T47D (cell line): ENCODE data around the gene CXCR3.
"Not testable (repeated sequence)": the region's sequence is repeated elsewhere in the genome, so short reads cannot be mapped to it uniquely, and the experiment has no call there.

ENCODE experiments used
- DNase-seq, 2 experiments: peaks; one replicate each; pipeline versions ENCODE4 v3.0.0 to v3.0.0-alpha.2; 2011 to 2012; ENCODE audit warnings: low read depth in 1 of 2, low spot score in 1 of 2
- JUND ChIP-seq: IDR thresholded peaks from 2 replicates; pipeline ENCODE4 v1.6.1; 2012; ENCODE audit warnings: low read depth
- in situ Hi-C: cut with HindIII; loops from 2 replicates; pipeline ENCODE4 v1.10.0; 2016; ENCODE audit warnings: low sequenced_read_pairs, low pct_unique_long_range_greater_than_20kb

CXCR3 gene

DNA sequence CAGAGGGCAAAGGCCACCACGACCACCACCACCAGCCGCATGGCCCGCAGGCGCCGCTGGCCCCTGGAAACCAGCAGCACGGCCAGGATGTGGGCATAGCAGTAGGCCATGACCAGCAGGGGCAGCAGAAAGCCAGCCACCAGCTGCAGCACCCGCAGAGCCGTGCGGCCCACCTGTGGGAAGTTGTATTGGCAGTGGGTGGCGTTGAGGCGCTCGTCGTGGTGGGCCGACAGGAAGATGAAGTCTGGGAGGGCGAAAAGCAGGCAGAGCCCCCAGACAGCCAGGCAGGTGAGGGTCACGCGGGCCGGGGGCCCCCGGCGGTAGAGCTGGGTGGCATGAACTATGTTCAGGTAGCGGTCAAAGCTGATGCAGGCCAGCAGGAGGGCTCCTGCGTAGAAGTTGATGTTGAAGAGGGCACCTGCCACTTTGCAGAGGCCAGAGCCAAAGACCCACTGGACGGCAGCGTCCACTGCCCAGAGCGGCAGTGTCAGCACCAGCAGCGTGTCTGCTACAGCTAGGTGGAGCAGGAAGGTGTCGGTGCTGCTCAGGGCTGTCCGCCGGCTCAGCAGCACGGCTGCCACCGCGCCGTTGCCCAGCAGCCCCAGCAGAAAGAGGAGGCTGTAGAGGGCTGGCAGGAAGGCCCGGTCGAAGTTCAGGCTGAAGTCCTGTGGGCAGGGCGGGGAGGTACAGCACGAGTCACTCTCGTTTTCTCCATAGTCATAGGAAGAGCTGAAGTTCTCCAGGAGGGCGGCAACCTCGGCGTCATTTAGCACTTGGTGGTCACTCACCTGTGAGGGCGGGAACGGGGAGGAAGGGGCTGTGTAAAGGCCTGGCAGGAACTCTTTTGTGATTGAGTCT lies 1.4 kb downstream of the CXCR3 start:
- no peak for DNase-seq
- no peak for TF ChIP-seq JUND
- in situ Hi-C loops: no loop called here

DNA sequence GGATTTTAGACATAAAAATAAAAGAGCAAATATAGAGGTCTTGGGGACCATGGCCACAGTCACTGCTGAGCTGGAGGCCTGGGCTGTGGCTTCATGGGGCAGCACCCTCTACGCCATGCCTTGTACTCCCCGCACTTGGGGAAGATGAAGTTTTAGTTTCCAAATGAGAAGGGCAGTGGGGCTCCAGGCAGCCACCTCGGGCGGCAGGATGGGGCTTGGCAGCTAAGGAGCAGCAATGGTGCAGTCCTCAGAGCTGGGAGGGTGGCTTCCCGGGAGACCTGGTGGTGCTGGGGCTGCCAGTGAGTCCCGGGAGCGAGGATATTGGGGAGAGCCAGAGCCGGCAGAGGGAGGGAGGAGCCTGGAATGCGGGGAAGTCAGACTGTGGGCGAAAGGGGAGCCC lies 2.4 kb downstream of the CXCR3 start:
- in situ Hi-C loops: no loop called here
- TF ChIP-seq JUND: no peak
- no peak for DNase-seq

DNA sequence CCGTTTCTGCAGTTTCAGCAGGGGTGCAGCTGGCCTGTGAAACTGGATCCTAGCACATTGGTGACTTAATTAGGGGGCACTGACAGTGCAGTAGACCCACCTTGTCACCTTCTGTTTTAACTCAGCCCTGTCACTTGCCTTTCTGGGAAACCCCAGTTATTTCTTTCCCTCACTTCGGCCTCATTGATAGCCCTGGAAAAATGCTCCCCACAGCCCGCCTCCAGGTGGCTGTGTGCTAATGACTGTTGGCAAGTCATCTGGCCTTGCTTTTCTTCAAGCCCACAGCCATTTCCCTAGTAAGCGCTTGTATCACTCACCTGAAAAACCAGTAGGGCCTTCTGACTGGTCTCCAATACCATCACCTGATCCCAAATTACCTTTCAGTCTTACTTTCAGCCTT lies 3.3 kb downstream of the CXCR3 start:
- no peak for DNase-seq
- TF ChIP-seq JUND: no peak
- in situ Hi-C loops: no loop called here

DNA sequence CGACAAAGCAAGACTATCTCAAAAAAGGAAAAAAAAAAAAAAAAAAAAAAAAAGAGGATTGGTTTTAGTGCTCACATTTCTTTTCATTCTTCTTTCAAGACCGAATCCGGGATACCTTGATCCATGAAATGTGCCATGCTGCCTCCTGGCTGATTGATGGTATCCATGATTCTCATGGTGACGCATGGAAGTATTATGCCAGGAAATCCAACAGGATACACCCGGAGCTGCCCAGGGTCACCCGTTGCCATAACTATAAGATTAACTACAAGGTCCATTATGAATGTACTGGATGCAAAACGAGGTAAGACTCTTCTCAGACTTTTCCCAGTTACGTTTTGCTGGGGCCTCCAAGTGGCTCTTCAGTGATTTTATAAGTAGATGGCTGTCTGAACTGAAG lies 6.1 kb downstream of the CXCR3 start:
- in situ Hi-C loops: no loop called here
- TF ChIP-seq JUND: no peak
- no peak for DNase-seq

DNA sequence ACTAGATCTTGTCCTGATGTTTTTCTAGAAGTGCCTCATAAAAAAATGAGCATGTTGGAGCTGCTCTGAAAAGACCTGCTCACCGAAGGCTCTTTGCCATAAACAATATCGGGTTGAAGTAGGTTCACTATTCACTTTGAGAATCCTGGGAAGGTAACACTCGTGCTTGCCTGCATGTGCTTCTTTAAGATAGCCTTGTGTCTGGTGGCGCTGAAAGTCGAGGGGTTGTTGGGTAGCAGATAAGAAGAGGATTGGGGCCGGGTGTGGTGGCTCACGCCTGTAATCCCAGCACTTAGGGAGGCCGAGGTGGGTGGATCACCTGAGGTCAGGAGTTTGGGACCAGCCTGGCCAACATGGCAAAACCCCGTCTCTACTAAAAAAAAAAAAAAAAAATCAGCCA lies 6.6 kb downstream of the CXCR3 start:
- in situ Hi-C loops, DNase-seq: not testable (repeated sequence)

GRCh38 chrX:71609095-71609750 lies 9.1 kb downstream of the CXCR3 start:
- in situ Hi-C loops: no loop called here
- TF ChIP-seq JUND: no peak
- no peak for DNase-seq

GRCh38 chrX:71607488-71607887 lies 10.8 kb downstream of the CXCR3 start:
- no peak for TF ChIP-seq JUND
- DNase-seq: no peak
- in situ Hi-C loops: no loop called here

DNA sequence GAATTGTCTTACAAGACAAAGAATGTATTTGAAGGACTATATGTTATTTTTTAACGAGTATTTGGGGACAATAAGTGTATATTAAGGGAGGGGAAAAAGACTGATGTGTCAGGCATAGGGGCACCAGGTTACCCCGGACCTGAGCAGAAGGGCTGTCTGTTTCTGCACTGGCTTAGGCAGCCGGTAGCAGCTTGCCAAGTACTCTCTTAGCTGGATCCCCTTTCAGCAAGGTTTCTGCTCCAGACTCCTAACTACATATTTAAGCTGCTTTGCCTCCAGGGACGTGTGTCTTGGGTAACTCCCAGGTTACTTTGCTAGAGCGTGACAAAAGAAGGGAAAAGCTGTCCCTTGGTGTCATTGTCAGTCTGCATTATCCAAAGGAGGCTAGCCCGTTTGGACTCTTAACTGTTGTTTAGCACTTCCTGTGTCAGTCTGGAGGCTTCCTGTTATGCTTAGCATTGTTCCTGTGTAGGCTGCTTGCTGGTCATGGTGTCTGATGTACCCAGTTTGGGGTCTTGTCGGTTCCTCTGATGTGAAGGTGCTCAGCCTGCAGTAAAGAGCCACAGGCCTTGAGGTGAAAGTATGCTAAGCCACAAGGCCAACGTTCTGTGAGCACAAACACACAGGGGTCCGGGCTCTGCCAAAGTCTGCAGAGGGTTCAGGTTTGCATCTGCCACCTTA lies 11.6 kb downstream of the CXCR3 start:
- in situ Hi-C loops: no loop called here
- no peak for DNase-seq
- no peak for TF ChIP-seq JUND

- no peak for TF ChIP-seq JUND
- in situ Hi-C loops: no loop called here
- no peak for DNase-seq
Observed at GRCh38 chrX:71604796-71605568, 13.3 kb downstream of the CXCR3 start.

DNA sequence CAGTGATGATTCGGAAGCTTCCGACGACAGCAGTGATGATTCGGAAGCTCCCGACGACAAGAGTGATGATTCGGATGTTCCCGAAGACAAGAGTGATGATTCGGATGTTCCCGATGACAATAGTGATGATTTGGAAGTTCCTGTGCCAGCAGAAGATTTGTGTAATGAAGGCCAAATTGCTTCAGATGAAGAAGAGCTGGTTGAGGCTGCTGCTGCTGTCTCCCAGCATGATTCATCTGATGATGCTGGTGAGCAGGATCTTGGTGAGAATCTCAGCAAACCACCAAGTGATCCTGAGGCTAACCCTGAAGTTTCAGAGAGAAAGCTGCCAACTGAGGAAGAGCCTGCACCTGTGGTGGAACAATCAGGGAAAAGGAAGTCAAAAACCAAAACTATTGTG lies 14.2 kb downstream of the CXCR3 start:
- in situ Hi-C loops: no loop called here
- DNase-seq: no peak
- no peak for TF ChIP-seq JUND

DNA sequence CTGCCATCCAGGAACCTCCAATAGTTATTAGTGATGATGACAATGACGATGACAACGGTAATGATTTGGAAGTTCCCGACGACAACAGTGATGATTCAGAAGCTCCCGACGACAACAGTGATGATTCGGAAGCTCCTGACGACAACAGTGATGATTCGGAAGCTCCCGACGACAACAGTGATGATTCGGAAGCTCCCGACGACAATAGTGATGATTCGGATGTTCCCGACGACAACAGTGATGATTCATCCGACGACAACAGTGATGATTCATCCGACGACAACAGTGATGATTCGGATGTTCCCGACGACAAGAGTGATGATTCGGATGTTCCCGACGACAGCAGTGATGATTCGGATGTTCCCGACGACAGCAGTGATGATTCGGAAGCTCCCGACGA lies 14.7 kb downstream of the CXCR3 start:
- no peak for DNase-seq
- no peak for TF ChIP-seq JUND
- in situ Hi-C loops: no loop called here

GRCh38 chrX:71599965-71600364 lies 18.3 kb downstream of the CXCR3 start:
- no peak for DNase-seq
- no peak for TF ChIP-seq JUND
- in situ Hi-C loops: no loop called here

GRCh38 chrX:71593210-71593609 lies 25.1 kb downstream of the CXCR3 start:
- in situ Hi-C loops, DNase-seq: not testable (repeated sequence)
